ENCODE data around the gene SEMA5A.

The SEMA5A gene

GRCh38 chr5:9222054-9222976 lies 323.6 kb downstream of the SEMA5A start:
- no peak overlapping the region for H3K4me2 ChIP-seq (ENCODE audit: low read length)

GRCh38 chr5:9218358-9218757 lies 327.5 kb downstream of the SEMA5A start:
- Histone ChIP-seq H3K9ac (no peak overlapping the region), H3K4me1 (no peaks in the 10 kb centered on the region), H3K27ac (no peak overlapping the region), H3K36me3 (ENCODE audit: control insufficient read depth, insufficient read depth, low read length) (no peaks in the 10 kb centered on the region), H3K4me2 (ENCODE audit: low read length) (no peak overlapping the region), H3K9me3 (ENCODE audit: control insufficient read depth, low read length) (no peaks in the 10 kb centered on the region), H3K27me3 (ENCODE audit: control insufficient read depth, insufficient read depth, low read length) (no peaks in the 10 kb centered on the region), H2AFZ (no peak overlapping the region), H3K4me3 (ENCODE audit: low read depth, low read length) (no peak overlapping the region), H3K79me2 (no peaks in the 10 kb centered on the region)
- TF ChIP-seq, protein P1, sequence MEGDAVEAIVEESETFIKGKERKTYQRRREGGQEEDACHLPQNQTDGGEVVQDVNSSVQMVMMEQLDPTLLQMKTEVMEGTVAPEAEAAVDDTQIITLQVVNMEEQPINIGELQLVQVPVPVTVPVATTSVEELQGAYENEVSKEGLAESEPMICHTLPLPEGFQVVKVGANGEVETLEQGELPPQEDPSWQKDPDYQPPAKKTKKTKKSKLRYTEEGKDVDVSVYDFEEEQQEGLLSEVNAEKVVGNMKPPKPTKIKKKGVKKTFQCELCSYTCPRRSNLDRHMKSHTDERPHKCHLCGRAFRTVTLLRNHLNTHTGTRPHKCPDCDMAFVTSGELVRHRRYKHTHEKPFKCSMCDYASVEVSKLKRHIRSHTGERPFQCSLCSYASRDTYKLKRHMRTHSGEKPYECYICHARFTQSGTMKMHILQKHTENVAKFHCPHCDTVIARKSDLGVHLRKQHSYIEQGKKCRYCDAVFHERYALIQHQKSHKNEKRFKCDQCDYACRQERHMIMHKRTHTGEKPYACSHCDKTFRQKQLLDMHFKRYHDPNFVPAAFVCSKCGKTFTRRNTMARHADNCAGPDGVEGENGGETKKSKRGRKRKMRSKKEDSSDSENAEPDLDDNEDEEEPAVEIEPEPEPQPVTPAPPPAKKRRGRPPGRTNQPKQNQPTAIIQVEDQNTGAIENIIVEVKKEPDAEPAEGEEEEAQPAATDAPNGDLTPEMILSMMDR (IDR thresholded peaks at IDR 0.05) = no peak

More at GRCh38 chr5:9222054-9222976, 323.6 kb downstream of the SEMA5A start:
- TF ChIP-seq, protein P1 (IDR thresholded peaks at IDR 0.05) = no peak
- no peak overlapping the region for H3K9ac ChIP-seq
- no peaks in the 10 kb centered on the region for H3K27me3 ChIP-seq (ENCODE audit: control insufficient read depth, insufficient read depth, low read length)
- H3K4me1 ChIP-seq = no peaks in the 10 kb centered on the region
- no peak overlapping the region for H3K27ac ChIP-seq
- H3K36me3 ChIP-seq (ENCODE audit: control insufficient read depth, insufficient read depth, low read length) = no peaks in the 10 kb centered on the region
- no peaks in the 10 kb centered on the region for H3K9me3 ChIP-seq (ENCODE audit: control insufficient read depth, low read length)
- no peak overlapping the region for H2AFZ ChIP-seq
- H3K79me2 ChIP-seq = no peaks in the 10 kb centered on the region
- no peak overlapping the region for H3K4me3 ChIP-seq (ENCODE audit: low read depth, low read length)

DNA sequence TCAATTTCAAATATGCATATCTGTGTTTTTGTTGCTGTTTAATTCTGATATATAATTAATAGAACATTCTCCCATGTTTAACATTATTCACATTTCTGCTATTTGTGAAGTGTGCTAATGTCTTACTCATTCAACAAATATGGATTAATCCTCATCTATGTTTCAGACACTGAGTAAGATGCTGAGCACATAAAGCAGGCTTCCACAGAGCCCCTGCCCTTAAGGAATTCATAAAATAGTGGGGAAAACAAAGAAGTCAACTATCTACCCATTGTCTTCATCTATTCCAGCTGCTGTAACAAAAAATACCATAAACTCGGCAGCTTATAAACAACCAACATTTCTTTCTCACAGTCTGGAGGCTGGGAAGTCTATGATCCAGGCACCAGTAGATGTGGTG lies 333.3 kb downstream of the SEMA5A start:
- no peak overlapping the region for H3K4me3 ChIP-seq (ENCODE audit: low read depth, low read length)
- H3K4me2 ChIP-seq (ENCODE audit: low read length) = no peak overlapping the region
- H3K4me1 ChIP-seq = no peaks in the 10 kb centered on the region
- no peaks in the 10 kb centered on the region for H3K9me3 ChIP-seq (ENCODE audit: control insufficient read depth, low read length)
- no peak overlapping the region for H3K27ac ChIP-seq
- H3K27me3 ChIP-seq (ENCODE audit: control insufficient read depth, insufficient read depth, low read length) = no peaks in the 10 kb centered on the region
- TF ChIP-seq, protein P1 (IDR thresholded peaks at IDR 0.05) = no peak
- H3K36me3 ChIP-seq (ENCODE audit: control insufficient read depth, insufficient read depth, low read length) = no peaks in the 10 kb centered on the region
- no peak overlapping the region for H2AFZ ChIP-seq
- no peaks in the 10 kb centered on the region for H3K79me2 ChIP-seq
- H3K9ac ChIP-seq = no peak overlapping the region

DNA sequence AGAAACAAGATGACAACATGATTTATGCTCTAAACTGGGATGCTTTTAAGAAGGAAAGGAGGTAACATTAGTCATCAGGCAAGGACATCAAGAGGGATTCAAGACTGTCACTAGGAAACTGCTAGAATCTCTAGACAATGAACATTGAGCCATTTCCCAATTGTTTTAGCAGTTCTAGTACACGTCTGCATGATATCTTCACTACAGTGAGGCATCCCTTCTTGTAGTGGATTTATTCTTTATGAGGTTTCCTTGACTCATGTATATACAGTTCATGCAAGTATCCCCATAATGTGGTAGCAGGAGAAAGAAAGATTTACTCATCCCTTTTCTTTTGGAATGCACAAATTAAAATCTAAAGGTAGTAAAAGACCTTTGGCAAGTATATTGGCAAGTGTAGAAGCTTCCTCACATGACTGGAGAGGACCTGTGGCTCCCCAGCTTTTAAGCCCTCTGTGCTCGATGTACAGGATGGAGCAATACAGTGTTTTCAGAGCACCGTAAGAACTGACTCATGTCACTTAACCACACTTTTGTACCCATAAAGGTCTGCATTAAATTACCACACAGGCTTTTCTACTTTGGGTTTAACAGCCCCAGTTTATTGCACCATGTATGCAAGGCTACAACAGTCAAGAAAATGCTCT lies 335.9 kb downstream of the SEMA5A start:
- Histone ChIP-seq H3K9ac (no peak overlapping the region), H3K27me3 (ENCODE audit: control insufficient read depth, insufficient read depth, low read length) (no peaks in the 10 kb centered on the region), H3K79me2 (no peaks in the 10 kb centered on the region), H3K9me3 (ENCODE audit: control insufficient read depth, low read length) (no peaks in the 10 kb centered on the region), H2AFZ (no peak overlapping the region), H3K27ac (no peak overlapping the region), H3K4me3 (ENCODE audit: low read depth, low read length) (no peak overlapping the region), H3K36me3 (ENCODE audit: control insufficient read depth, insufficient read depth, low read length) (no peaks in the 10 kb centered on the region), H3K4me1 (no peaks in the 10 kb centered on the region), H3K4me2 (ENCODE audit: low read length) (no peak overlapping the region)
- TF ChIP-seq, protein P1 (IDR thresholded peaks at IDR 0.05) = no peak
